ENCODE measurements around the gene KANSL1.

KANSL1 gene

DNA sequence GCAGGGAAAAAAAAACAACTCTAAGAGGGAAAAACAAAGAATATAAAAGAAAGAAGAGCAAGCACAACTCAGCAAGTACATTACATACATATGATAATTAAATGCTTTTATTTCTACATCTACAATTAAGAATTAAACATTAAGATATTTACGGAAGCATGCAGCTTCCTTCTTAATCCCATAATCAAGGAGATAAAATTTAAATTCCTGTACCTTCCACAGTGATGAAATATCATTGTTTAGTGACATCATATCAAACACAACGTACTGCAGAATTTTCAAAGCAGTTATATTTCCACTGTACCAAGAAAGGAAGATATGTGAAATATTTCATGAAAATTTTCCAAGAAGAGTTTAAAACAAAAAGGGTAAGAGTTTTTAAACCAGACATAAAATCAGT lies 26.0 kb downstream of the KANSL1 start:
- no peak for DNase-seq

DNA sequence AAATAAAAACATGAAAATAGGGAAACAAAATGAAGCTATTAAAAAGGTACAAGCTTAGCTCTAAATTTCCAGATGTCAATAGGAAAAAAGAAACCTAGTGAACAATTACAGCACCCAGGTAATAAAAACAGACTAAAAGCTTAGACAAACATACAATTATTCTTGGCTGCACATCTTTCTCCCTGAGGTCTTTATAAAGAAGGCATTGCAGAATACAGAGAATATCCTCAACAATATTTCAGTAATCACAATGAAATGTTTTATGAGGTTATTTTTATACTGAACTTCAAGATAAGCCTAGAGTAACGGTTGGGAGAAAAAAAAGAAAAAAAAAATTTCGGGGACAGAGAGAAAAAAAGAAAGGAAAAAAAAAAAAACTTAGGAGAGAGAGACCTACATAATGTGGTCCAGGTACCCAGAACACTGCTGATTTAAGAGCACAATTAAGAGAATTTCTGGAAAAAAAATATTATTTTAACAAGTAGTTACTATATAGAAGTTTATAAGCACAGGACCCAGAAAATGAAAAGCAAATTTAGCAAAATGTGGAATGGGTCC lies 26.5 kb downstream of the KANSL1 start:
- no peak for DNase-seq

DNA sequence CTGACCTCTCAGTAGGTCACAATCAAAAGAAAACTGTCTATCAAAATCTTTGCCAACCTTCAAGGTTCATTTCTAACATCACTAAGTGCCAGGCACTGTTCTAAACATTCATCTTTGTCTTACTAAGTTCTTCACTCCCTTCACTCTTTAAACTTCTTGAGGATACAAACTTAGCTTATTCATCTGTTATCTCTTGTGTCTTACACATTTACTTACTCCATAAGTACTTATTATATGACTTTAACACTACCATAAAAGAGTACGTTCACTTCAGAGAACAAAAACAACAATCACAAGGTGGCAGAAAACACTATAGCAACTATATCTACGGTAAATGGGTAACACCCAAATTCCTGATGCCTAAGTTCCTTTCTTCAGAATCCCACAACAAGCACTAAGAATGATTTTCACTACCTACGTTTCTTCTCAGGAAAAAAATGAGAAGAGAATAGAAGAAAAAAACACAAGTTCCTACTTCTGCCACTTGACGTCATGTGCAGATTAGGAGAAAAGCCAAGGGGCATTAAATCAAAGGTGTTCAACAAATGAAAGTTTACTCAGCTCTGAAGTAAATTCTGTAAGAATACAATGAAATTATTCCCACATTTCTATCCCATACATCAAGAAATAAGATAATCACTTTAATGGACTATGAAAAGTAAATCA lies 29.2 kb downstream of the KANSL1 start:
- DNase-seq: no peak

DNA sequence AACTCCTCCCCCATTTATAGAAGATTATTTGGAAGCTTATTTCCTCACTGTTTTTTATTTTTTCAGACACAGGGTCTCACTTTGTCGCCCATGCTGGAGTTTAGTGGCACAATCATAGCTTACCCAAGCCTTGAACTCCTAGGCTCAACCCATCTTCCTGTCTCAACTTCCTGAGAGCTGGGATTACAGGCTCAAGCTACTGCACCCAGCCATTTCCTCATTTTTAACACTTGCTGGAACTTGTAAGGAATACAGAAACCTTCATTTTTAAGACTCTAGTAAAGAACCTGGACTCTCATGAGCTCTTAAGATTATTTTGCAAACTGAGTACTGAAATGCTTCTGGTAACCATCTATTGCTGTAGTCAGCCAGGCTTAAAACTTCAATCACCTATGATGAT lies 29.9 kb downstream of the KANSL1 start:
- DNase-seq: no peak

DNA sequence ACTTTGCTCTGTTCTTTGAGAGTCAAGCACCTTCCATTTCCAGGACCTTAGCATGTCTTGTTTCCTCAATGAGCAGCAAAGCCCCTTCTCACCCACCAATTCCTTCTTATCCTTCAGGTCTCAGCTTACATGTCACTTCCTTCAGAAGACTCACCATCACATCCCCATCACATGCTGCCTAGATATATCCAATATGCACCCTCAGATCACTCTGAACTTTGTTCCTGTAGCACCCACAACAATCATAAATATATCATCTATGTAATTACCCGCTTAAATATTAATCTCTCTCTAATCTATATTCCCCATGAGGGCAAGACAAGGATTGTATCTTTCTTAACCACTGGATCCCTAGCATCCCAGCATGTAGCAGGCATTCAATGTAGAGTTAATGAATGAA lies 30.4 kb downstream of the KANSL1 start:
- no peak for DNase-seq

DNA sequence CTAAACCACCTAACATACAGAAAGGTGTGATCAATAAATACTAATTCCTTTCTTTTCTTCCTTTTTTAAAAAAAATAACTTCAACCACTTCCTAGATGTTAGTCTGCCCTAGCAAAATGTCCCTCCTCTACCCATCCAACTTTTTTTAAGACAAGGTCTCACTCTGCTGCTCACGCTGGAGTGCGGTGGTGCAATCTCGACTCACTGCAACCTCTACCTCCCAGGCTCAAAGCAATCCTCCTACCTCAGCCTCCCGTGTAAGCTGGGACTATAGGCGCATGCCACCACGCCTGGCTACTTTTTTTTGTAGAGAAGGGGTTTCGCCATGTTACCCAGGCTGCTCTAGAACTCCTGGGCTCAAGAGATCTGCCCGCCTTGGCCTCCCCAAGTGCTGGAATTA lies 33.1 kb downstream of the KANSL1 start:
- no peak for DNase-seq

DNA sequence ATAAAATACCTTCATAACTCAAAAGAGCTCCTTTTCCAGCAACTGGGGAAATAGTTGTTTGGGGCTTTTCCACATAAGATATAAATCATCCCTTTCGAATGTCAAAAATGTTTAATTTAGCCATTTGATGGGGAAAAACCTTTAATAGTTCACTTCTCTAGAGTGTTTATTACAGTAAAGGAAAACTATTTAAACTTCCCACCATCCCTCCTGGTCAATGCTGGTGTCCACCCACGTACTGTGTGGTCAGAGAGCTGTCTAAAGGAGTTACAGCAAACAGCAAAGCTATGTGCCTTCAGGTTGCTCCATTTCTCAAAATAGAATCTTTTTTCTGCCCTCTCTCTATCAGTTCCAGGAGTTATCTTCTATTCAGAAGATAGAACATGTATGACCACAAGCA lies 33.5 kb downstream of the KANSL1 start:
- no peak for DNase-seq

DNA sequence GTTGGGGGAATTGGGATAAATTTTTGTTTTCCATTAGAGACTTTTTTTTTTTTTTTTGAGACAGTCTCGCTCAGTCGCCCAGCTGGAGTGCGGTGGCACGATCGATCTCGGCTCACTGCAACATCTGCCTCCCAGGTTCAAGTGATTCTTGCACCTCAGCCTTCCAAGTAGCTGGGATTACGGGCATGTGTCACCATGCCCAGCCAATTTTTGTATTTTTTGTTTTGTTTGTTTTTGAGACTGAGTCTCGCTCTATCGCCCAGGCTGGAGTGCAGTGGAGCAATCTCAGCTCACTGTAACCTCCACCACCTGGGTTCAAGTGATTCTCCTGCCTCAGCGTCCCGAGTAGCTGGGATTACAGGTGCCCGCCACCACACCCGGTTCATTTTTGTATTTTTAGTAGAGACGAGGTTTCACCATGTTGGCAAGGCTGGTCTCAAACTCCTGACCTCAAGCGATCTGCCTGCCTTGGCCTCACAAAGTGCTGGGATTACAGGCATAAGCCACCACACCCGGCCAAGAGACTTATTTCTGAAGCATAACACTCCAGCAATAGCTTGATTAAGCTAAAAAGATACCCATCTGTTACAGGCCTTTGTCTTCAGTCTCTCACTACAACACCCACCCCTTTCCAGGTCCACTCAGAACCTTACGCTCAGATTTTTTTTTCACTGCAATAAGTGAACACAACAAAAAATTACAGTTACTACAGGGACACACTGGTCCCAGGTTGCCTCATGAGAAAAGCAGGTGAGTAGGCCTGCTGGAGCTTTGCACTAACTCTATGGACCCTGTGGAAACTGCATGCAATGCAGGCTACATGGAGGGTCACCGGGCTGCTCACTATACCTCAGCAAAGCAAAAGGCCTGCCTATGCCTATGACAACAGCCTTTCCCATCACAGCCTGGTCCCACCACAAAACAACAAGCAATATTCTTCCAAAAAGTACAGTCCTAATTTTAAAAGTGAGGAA lies 34.6 kb downstream of the KANSL1 start:
- no peak for DNase-seq

DNA sequence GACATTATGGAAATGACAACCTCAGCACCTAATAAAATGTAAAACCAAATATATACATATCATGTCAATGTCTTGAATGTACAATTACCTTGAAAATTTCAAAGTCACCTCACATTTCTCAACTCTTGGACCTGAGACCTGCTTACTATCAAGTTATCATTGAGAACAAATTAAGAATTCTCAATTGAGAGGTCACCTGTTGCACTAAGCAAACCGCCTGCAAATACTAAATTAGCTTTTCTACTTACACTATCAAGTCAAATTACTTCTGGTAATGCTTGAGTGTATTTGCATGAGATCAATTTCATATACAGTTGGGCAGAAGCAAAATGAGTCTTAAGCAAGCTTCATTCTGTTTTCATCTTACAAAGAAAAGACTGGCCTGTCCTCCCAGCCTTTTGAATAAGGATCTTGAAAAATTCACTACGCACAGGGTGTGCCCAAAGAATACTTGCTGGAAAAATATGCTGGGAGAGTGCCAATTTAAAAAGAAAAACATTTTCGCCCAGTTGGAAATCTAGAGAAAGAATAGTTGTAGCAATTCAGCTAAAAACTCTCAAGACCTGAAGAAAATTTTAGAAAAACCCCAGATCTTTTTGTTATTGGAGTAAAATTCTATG lies 35.7 kb downstream of the KANSL1 start:
- no peak for DNase-seq

DNA sequence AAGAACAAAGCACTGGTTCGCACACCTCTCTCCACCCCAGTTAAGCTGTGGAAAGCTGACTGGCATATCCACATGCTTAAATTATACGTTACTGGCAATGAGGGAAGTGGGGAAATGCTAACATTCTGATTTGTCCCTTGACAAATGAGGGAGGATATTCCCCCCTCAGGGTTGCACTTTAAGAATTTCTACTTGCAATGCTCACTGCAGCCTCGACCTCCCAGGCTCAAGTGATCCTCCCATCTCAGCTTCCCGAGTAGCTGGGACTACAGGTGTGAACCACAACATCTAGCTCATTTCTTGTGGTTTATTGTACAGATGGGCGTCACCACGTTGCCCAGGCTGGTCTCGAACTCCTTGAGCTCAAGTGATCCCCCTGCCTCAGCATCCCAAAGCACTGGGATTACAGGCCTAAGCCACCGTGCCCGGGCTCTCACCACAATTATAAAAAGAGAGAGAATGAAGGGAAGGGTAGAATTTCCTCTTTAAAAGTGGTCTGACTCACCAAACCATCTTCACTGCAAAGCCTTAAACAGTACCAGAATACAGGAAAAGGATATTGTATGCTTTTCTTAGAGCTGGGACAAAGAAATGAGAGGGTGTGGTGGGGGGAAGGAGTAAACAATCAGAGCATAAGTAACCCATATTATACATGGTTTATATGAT lies 38.9 kb downstream of the KANSL1 start:
- DNase-seq: no peak

DNA sequence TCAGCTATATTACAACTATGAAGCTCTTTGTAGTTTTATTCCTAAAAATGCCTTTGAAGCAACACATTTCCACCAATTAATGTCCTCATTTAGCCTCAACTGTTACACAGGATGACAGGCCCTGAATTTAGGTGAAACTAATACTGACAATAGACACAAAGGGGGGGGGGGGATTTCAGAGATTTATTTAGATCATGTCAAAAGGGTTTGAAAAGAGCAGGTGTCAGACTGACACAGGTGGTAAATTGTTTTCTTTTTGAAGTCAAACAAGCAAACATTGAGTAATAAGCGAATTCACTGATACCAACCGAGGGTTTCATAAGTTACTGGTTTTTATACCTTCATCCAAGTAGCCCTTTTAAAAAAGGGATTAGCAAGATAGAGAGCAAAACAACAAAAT lies 40.8 kb downstream of the KANSL1 start:
- DNase-seq: no peak

DNA sequence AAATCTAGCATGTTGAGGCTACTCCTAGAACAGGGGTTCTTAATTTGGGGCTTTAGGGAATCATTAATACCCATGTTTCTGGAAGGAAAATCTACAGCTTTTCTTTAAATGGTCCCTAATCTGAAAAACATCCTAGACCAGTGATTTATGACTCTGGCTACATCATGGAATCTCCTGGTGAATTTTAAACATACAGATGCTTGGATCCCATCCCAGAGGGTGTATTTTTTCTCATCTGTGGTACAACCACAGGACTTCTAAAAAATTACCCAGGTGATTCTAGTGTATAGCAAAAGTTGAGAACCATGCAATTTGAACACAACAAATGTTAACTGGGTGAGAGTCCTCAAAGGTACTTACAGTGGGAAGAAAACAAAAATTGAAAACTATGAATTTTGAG lies 41.5 kb downstream of the KANSL1 start:
- DNase-seq: no peak

DNA sequence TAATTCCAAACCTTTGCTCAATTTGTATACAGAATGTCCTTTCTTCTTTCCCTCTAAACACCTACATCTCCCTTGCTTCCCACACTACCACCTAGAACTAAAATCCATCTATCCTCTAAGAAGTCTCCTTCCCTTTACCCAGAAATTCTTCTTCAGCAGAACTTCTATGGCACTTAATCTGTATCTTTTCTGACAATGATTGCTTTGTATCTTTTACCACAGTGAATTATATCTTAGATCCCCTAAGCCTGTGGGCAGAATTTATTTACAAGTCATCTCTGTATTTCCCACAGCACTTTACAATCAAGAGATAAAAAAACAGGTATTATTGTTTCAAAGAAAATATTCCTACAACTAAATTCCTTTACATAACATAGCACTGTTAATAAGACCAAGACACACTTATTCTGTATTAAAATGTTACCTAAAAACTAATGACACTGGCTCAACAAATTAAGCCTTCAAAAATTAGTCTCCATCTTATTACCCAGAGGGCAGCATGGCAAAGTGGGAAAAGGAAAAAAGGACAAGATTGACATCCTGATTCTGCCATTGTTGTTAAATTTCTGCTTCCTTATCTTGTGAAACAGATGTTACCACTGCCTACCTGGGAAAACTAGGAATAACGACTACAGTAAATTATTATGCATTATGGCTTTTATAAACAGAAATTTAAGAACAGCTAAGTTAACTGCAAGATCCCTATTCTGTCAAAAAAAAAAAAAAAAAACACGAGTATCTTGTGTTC lies 42.8 kb downstream of the KANSL1 start:
- no peak for DNase-seq

DNA sequence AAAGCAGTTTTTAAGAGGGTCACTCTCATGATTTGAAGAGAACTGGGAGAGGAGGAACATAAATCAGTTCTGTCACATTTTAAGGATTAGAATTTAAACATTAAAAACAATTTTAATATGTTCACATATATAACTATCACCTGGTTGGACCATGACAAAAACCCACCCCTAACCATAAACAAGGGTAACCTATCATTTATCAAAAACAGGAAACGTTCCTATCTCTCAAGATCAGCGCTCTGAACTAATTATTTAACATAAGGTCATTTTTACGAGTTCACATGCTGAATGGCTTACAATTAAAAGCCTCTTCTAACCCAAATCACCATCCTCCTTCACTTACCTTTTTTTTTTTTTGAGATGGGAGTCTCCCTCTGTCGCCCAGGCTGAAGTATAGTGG lies 45.0 kb downstream of the KANSL1 start:
- no peak for DNase-seq

DNA sequence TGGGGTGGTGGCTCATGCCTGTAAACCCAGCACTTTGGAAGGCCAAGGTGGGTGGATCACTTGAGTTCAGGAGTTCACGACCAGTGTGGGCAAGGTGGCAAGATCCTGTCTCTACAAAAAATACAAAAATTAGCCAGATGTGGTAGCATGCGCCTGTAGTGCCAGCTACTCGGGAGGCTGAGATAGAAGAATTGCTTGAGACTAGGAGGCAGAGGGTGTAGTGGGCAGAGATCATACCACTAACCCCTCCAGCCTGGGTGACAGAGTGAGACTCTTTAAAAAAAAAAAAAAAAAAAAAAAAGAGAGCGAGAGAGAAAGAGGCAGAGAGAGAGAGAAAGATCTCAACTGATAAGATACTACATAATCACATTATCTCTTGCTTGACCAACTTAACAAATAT lies 45.9 kb downstream of the KANSL1 start:
- DNase-seq: no peak

DNA sequence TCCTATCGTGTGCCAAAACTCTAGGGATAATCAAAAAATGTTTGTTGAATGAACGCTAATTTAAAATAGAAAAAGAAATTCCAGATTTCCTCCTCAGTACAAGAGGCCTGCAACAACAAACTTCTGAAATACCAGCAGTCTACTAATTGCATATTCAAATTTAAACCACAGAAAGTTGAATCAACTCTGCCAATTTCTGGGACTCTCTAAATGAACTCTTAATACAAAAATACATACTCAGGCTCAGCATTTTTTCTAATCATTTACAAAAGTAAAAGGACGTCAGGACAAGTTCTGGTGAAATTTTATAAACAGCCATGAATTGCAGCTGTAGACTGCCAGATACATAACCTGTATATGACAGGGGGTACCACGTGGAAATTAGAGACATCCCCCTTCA lies 49.0 kb downstream of the KANSL1 start:
- no peak for DNase-seq

DNA sequence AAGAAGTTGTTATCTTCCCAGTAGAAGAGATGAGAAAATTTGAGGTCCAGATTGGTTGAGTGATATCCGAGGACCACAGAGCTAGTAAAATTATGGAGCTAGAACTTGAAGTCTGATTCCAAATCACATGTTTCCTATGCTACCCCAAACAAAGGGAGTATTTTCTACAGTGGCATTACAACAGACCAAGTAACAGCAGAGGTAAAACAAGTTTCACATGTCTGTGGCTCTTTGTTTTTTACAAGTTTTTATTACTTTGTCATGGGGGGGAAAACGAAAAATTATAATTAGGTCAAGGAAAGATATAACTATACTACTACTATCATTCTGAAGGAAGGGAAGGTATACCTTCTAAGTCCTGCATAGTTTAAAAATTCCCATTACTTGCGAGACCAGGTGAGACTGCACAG lies 49.4 kb downstream of the KANSL1 start:
- DNase-seq: no peak

DNA sequence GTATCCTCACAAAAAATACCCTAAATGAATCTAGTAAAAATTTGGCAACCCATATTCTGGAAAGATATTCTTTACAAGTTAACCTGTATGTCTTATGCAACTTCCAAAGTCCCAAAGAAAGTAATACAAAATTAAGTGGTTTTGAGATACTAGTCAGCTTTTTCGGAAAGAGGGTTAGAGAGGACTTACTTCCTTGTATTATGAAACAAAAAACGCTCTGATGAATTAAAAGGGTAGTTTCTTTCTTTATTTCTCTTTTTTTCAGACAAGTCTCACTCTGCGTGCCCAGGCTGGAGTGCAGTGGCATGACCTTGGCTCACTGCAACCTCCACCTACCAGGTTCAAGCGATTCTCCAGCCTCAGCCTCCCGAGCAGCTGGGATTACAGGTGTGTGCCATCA lies 51.6 kb downstream of the KANSL1 start:
- no peak for DNase-seq

DNA sequence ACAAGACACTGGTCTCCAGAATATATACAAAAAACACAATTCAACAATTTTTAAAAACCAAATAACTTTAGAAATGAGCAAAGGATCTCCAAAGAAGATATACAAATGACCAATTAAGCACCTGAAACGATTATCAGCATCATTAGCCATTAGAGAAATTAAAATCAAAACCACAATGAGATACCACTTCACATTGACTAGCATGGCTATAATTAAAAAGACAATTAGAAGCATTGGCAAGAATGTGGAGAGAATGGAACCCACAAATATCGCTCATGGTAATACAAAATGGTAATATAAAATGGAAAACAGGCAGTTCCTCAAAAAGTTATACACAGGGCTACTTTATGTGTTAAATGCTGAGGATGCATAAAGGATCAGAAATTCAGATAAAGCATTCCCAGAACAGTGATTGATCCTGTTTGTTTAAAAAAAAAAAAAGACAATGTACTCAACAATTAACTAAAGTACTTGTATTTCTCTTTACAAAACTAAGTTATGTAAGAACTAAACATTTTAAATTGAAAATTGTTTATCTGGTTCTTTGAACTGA lies 52.5 kb downstream of the KANSL1 start:
- no peak for DNase-seq

DNA sequence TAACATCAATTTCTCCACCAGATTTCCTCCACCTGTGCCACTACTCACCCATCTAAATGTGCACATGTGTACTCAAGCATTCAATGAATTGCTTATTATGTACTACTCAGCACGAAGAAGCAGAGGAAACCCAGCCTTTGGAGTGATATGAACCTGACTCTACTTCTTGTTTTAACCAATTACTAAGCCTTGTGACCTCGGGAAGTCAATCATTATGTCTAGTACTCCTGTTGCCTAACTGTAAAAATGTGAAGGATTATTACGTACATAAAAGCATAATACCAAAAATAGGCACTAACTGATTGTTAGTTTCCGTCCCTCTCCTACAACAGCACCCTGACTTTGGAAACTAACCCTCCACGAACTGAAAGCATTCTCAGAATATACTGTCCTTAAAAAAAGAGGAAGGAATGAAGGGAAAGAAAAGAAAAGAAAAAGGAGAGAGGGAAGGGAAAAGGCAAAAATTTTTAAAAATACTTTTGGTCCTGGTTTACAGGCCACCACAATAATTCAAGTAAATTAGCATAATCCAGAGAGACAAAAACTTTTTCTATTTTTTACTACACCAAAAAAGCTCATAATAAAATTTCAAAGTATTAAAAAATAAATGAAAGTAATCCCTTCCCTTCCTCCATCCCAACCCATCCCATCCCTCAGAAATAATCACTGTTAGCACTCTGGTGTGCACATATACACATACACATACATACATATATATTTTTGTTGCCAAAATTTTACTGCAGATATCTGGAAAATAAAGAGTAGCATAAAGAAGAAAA lies 53.6 kb downstream of the KANSL1 start:
- DNase-seq: no peak

DNA sequence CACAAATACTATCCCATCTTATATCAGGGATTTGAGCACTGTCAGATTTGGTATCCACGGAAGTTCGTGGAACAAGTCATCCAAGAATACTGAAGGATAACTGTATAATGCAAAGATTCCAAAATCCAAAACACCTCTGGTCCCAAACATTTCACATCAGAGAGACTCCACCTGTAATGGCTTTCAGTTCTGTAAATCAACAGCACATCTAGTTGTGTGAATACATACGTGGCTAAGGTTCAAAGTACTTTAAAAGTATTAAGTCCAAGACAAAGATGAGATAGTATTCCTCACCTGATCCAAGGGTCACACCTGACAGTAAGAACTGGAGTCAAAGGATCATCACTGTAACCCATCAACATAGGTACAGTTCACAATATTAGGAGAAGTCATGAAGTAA lies 54.8 kb downstream of the KANSL1 start:
- no peak for DNase-seq
